GM18502 (cell line): ENCODE measurements around the gene SCIN.

Experiments used
- ATAC-seq: cut with Tn5 transposase; IDR thresholded peaks from one replicate; pipeline ENCODE4 v1.9.1; 2021; ENCODE audit warnings: mild to moderate bottlenecking; ENCODE audit not compliant: unreplicated experiment, poor library complexity

Gene SCIN

DNA sequence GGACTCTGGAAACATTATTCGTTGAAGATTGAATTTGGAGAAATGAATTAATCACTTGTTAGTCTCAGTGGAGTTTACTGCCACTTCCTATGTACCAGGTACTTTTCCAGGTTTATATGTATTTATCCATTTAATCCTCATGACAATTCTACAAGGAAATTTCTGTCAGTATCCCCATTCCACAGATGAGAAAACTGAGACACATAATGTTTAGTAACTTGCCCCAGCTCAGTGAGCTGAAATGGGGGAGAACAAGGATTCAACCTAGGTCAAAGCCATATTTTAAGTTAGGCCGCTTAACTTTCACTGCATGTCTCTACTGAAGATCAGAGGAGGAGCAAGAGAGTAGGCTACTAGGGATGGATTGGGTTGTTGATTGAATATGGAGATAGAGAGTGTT lies 4.6 kb upstream of the SCIN start:
- no peak for ATAC-seq

DNA sequence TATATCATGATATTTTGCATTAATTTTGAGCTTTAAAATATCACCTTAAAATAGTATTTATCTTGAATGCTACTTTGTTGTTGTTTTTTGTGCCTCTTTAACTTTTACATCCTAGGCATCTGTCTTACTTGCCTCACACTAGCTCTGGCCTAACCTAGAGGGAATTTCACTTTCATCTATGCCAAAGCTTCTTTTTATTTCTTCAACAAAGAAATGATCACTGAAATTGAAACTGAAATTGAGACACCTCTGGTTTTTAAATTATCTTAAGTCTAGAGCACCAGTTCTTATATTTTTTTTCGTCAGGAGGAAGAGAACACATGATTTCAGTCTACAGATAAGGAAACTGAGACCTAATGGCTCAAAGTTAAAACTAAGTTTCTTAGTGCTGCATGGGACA lies 3.5 kb upstream of the SCIN start:
- ATAC-seq: peak; percentile 85

DNA sequence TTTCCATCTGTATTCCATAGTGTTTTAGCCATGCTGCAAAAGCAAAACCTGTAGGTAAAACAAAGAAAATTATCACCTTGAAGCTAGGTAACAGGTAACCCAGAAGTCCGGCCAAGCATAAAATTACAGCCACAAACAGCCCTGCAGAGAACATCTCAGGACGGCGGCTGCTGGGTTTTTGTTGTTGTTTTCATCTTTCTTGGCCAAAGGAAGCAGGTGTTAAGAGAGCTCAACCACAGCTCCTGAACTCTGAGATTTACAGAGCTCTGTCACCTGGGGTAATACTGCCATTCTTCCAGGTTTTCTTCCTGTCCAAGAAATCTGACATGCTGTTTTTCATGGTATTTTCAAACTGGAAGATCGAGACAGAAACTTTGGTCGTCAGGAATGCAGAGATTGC lies 847 bp upstream of the SCIN start:
- peak; percentile 41 for ATAC-seq

DNA sequence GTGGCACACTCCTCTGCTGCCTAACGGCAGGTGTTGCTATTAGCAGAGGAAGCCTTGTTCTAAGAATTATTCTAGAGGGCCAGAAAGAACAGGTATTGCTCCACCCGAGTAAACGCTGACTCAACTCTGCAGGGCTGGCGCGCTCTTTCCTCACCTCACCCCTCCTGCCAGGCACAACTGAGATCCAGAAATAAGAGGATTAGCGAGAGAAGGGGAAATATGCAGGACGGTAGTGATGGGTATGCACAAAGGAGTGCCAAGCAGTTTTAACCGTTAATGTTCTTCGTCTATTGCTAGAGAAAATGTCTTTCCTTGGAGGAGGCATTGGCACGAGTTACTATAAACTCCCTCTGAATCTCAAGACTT lies 369 bp upstream of the SCIN start:
- peak; percentile 29 for ATAC-seq

DNA sequence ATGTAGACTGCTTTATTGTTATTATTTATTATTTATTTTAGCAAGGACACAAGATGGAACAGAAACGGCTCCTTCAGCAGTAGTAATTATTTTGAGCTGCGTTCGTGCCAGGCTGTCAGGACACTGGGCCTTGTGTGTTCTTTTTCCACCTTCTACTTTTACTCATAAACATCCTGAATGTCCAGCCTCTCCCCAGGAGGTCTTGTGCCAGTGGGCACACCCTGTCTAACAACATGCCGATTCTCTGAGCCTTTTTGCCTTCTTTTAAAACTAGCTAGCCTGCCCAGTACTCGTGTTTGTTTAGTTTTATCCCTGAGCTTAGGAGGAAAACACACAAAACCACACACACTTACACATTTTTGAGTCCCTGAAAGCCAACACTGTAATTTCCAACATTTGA lies 1.2 kb downstream of the SCIN start:
- ATAC-seq: no peak

DNA sequence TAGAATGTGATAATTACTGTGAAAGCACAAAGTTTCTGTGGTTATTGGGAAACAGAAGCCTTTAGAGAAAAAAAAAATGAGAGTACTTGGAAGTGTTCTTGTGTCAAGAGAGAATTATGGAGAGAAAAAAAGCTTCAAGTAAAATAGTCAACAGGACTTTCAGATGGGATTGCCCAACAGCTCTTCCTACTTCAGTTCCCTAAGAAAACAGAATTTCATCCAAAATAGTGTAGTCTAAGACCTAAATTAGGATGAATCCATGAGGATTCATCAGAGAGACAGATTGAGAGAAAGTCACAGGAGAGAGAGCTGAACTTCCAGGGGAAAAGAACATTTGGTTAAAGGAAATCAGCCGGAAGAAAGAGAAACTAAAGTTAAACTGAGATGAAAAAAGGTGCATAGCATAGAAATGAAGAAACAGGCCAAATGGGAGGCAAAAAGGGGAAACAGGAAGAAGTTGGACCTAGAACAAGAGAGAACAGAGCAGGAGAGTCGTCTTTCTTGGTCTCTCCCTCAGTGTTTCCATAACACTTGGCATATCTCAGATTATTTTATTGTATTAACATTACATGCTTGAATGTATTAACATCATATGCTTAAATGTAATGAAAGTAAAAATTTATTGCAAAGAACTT lies 2.5 kb downstream of the SCIN start:
- ATAC-seq: no peak

DNA sequence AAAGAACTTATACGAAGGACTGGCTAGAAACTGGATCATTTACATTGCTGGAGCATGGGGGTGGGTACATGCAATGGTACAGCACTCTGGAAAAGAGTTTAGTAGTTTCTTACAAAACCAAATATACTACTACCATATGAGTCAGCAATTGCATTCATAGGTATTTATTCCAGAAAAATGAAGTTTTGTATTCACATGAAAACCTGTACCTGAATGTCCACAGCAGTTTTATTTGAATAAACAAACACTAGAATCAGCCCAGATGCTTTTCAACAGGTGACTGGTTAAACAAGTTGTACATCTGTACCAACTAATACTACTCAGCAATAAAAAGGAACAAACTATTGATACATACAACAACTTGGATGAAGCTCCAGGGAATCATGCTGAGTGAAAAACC lies 3.4 kb downstream of the SCIN start:
- no peak for ATAC-seq

DNA sequence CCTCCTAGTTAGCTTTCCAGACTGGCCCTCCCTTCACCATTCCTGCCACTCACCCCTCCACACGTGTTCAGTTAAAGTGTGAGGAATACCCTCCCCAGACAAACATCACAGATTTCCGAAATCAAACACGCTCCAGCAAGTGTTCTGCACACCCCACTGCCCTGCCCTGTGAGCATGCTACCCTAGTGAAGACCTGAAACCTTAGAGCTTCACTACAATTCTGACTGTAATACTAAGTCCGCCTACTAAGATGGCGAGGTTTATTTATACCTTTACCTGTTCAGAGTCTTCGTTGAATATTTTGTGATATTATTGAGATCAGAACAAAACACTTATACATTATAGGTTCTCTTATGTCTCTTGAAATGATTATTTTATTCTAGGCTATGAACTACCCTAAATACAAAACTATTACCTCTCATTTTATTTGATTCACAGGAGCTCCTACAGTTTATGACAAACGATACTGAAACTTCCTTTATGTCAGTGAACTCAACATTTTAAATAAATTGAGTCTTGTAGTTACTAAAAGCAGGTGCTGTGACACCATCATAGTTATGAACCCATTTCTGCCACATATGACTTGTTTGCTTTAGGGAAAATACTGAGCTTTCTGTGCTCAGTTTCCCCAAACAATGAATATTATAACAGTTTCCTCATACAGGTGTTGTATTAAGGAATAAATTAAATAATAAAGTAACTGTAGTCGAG lies 8.6 kb downstream of the SCIN start:
- peak; percentile 98 for ATAC-seq

DNA sequence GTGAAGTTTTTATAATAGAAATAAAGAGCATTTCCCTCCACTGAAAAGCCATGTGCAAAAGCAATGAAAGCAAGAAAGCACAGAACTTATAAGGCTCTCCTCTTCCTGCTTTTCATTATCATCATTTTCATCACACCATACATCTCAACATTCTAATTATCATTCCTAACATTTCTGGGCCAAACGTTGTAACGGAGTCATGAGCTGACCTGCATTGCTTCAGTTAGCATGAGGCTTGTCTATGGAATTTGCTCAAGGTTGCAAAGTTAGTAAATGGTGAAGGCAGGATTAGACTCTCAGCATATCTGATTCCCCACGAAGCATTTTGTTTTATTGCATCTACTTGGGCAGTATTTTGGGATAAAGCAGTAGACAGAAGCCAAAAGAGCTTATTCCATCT lies 11.4 kb downstream of the SCIN start:
- no peak for ATAC-seq

DNA sequence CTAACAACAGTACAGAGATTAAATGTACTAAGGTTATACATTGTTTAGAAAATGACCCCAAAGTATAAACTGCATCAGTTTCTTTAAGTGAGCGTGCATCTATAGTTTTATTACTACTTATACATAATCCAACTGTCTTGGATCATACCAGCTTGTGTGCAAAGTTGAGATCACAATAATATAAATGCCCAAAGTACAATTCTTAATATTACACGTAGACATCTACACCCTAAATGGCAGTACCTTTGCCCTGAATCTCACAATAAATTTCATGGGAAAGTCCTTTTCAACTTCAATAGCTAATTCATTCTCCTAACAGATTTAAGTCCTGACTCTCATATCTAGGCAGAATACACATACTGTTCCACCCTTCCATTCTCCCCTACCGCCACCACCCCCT lies 11.8 kb downstream of the SCIN start:
- no peak for ATAC-seq

DNA sequence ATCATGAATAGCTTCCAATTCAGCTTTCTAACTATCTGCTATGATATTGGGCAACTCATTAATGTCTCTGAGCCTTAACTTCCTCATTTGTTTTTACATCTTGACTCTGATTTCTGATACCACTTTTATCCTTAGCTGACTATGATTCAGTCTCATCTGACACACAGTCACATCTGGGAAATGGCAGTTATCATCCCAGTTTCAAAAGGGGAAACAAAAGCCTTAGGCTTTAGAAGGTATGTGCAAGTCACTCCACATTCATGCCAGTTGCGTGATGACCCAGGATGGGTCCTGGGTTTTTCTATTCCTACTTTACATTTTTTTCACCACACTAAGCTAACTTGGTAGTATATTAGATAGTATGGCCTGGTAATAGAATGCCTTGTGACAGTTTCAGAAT lies 12.7 kb downstream of the SCIN start:
- no peak for ATAC-seq

DNA sequence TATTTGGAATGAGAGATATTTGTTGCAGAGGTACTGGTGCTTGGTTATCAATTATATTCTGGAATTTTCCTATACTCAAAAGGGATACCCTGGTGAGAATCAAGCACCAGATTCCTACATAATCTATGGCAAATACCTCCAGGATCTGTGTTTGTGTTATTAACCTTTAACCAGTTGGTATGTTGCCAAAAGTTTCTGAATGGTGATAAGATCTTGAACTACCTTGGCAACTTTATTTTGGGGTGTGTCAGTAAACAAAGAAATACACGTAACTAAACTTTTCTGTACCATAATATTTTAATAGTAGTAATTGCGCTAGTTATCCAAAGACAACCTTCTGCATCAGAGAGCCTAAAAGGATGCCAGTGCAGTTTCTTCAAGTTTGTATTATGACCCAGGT lies 13.4 kb downstream of the SCIN start:
- ATAC-seq: no peak

DNA sequence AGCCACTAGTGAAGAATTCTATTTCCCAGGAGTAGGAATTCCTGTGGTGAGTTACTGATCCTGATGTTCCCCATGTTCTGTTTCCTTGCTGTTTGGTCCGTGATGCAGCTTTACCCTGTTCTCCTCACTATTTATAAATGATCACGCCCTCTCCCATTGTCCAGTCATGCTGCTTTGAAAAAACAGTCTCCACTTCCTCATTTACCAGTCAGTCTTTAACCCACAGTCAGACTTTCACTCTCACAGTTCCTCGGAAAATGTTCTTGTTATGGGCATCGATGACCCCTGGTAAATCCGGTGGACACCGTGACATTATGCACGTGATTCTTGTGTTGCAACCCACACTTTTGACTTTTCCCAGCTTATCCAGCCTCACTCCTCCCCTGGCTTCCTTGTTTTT lies 14.4 kb downstream of the SCIN start:
- peak; percentile 99 for ATAC-seq

DNA sequence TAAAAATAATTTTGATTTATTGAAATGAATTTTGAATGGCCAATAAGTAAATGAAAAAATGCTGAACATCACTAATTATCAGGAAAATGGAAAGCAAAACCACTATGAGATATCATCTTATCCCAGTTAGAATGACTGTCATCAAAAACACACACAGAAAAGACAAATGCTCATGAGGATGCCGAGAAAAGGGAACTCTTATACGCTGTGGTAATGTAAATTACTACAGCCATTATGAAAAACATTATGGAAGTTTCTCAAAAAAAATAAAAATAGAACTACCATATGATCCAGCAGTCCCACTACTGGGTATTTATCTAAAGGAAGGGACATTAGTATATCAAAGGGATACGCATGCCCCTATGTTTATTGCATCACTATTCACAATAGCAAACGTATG lies 15.8 kb downstream of the SCIN start:
- ATAC-seq: no peak

DNA sequence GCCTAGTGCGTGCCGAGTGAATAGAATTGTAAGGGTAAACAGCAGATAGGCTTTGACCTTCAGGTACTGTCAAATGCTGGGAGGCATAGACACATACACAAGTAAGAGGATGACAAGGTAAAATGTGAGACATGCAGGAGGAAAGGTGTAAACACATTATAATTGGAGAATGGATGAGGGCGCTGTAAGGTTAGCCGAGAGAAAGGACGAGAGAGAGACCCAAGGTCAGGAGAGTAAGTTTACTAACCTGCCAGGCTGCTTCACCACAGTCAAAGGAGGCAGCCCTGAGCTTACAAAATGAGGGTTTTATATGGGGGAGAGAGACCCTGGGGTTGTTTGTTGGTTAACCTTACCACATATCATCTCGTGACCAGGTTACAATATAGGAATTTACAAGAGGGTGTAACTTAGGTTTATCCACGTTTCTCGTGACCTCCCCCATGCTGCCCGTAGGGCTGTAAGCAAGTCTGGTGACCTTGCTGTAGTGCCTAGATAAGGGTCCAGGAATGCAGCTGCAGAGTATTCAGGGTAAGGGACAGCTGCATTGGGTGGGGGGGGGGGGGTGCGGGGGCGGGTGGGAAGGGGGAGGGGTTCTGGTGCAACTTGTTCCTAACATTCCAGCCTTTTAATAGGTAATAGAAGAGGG lies 17.9 kb downstream of the SCIN start:
- ATAC-seq: no peak

DNA sequence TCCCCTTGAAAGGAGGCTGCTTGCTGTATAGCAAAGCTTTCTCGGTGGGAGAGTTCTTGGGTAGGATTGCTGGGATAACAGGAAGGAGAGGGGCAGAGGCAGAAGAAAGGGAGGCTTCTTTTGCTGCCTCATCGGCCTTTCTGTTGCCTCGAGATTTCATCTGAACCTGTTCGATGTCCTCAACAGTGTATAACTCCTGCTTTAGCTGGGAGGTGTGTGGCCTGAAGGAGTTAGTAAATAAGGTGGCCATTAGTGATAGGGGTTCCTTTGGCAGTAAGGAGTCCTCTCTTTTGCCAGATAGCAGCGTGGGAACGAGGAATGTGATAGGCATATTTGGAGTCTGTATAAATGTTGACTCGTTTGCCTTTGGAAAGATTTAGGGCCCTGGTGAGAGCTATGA lies 20.0 kb downstream of the SCIN start:
- no peak for ATAC-seq

DNA sequence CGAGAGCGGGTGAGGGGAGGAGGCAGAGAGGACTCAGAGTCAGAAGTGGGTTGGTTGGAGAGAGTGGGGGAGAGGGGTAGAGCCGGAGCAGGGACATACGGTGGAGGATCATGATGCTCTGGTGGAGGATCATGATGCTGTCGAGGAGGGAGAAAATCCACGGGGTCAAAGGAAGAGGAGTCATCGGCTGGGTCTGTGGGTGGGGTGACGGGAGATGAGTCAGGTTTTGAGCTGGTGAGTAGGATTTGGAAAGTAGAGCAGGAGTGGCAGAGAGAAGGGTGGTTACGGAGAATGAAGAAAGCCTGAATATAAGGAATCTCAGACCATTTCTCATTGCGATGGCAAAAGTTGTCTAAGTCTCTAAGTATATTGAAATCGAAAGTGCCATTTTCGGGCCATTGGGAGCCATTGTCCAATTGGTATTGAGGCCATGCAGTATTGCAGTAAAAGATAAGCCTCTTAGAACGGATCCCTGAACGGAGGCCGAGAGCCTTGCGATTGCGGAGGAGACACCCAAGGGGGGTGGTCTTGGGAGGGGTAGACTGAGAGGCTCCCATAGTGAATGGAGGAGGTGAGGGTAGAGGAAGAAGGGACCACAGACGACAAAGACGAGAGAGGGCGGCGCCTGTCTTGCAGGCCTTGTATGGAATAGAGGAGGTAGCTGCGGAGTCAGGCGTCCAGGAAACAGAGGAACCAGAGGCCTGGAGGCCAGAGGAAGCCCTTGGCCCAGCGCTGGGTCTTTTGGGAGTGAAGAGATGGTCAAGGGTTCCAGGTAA lies 23.8 kb downstream of the SCIN start:
- no peak for ATAC-seq

DNA sequence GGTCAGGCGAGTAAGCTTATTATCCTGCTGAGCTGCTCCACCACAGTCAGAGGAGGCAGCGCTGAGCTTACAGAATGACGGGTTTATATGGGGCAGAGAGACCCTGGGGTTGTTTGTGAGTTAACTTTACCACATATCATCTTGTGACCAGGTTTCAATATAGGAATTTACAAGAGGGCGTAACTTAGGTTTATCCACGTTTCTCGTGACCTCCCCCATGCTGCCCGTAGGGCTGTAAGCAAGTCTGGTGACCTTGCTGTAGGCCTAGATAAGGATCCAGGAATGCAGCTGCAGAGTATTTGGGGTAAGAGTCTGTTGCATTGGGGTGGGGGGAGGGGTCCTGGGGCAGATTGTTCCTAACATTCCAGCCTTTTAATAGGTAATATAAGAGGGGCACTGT lies 24.6 kb downstream of the SCIN start:
- no peak for ATAC-seq

DNA sequence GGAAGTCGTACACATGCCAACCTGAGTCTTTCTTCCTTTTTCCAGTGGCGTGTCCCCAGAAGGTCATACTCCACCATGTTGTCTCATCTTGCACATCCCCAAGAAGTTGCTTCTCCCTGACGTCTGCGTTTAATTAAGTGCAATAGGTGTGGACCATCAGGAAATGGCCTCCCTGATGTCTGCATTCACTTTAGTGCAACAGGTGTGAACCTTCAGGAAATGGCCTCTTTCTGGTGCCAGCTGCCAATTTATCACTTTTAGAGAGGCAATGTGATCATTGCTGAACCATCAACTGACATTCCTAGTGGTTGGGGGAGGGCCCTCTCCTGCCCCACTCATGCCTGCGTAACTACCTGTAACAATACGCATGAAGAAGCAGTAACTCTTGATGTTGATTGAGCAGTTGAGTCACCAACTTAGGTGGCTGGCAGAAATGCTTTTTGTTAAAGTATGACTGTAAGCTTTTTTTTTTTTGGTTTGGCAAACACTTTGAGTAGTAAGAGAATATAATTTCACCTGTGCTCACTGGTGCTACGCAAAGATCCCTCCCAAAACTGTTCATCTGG lies 25.8 kb downstream of the SCIN start:
- no peak for ATAC-seq

DNA sequence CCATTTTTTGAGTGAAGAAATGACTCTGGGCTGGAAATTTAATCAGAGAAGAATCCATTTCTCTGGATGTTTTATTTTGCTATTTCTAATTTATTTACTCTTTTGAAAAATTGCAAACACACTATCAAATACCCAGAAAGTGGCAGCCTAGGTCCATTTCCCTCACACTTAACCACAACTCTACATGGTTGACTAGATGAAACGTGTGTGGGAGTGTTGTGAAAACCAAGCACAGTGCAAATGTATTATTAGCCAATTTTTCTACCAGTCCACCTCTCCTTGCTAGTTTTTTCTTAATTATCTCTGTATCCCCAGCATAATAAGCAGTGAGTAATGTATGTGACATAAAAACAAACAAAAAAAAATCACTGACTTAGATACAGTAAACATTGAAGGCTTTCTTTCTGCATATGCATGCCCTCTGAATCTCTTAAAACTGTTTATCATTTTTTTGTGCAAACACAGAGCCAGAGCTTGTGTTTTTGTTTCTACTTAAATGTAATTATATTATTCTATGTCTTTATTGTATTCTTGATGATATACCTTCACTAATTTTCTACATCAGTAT lies 30.9 kb downstream of the SCIN start:
- peak; percentile 94 for ATAC-seq

DNA sequence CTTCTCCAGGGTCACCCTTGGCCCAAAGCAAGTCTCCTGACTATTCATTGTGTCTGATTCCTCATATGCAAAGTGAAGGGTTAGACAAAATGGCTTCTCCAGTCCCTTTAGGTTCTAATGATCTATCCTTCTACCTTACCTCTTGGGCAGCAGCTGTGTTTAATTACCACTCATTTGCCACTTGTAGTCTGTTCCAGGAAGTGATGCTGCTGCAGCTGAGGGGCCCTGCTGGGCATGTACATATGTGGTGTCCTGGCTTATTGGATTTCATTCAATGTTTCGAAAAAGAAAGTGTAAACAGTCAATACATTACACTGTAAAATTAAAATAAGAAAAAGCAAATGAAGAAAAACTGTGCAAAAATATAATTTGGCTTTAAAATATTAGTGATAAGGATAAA lies 36.6 kb downstream of the SCIN start:
- peak; percentile 45 for ATAC-seq
